DND-41 (cell line): Measurements from ENCODE around the gene HACD3.

Source experiments
- EZH2 ChIP-seq: IDR thresholded peaks from 3 replicates; pipeline ENCODE4 v1.6.1; 2012; ENCODE audit warnings: borderline replicate concordance, low read depth, mild to moderate bottlenecking, moderate library complexity, low read length, inconsistent platforms; ENCODE audit not compliant: severe bottlenecking
- TF ChIP-seq, protein P1 (sequence below): IDR thresholded peaks from 2 replicates; pipeline ENCODE4 v1.5.1; 2012; ENCODE audit warnings: borderline replicate concordance, low read length, moderate library complexity, mild to moderate bottlenecking; ENCODE audit not compliant: poor library complexity, severe bottlenecking; ENCODE audit errors: extremely low read depth

DNA sequence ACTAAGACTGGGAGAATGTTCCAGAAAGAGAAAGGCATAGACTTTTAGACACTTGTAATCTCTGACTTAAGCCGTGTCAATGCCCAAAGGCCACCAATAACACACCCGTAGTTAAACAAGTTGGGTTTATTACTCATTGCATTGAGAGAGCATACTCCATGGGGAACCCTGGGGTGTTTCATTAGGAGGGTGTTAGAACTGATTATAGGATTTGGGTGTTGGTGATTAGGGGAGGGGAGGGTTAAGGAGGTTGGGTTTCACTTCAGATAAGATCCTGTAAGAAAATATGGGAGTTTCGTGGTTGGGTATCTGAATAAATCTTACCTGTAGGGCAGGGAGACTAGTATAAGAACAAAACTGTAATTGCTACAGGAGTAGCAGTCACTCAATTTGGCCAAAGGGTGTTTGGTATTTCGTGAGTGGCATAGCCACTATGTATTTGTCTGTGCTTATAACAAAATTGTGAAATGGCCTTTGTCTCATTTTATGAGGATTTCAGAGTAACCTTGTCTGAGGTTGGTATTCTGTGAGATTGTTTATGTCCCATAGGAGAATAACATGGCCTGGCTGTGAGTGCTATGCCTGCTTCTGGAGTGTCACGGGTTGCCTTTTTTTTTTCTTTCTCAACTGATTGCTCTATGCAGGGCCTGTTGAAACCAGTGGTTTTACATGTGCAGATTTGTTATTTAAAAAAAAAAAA, 2.9 kb downstream of the HACD3 start:
- TF ChIP-seq, protein P1, sequence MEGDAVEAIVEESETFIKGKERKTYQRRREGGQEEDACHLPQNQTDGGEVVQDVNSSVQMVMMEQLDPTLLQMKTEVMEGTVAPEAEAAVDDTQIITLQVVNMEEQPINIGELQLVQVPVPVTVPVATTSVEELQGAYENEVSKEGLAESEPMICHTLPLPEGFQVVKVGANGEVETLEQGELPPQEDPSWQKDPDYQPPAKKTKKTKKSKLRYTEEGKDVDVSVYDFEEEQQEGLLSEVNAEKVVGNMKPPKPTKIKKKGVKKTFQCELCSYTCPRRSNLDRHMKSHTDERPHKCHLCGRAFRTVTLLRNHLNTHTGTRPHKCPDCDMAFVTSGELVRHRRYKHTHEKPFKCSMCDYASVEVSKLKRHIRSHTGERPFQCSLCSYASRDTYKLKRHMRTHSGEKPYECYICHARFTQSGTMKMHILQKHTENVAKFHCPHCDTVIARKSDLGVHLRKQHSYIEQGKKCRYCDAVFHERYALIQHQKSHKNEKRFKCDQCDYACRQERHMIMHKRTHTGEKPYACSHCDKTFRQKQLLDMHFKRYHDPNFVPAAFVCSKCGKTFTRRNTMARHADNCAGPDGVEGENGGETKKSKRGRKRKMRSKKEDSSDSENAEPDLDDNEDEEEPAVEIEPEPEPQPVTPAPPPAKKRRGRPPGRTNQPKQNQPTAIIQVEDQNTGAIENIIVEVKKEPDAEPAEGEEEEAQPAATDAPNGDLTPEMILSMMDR: no peak
- no peak for TF ChIP-seq EZH2
